ENCODE data around the gene GNAS-AS1. TPM values are rescaled to one million over a fixed set of nuclear protein-coding genes. Genes with fewer than 3 reads are reported as not detected.
A peak's percentile ranks its signal among the peaks of the same experiment; 100 is the strongest.

The GNAS-AS1 gene
- total RNA-seq, 2 donors from 2014 or later, result not detected

- no peak for DNase-seq (ENCODE audit: low spot score)
- intact Hi-C loops (cut with DNase I), result no loop called here
Observed at GRCh38 chr20:58889334-58889760, 38.6 kb upstream of the GNAS-AS1 start.

GRCh38 chr20:58888521-58889333 is 38.0 kb upstream of the GNAS-AS1 start:
- DNase-seq (ENCODE audit: low spot score), result peak; percentile 95
- intact Hi-C loops (cut with DNase I), result no loop called here

- DNase-seq (ENCODE audit: low spot score), result no peak
- intact Hi-C loops (cut with DNase I), result no loop called here
Observed at GRCh38 chr20:58888103-58888502, 37.4 kb upstream of the GNAS-AS1 start.

GRCh38 chr20:58886546-58886945 is 35.8 kb upstream of the GNAS-AS1 start:
- DNase-seq (ENCODE audit: low spot score), result no peak
- intact Hi-C loops (cut with DNase I), result no loop called here

- no peak for DNase-seq (ENCODE audit: low spot score)
- intact Hi-C loops (cut with DNase I), result no loop called here
Observed at GRCh38 chr20:58884966-58885365, 34.3 kb upstream of the GNAS-AS1 start.

- intact Hi-C loops (cut with DNase I), result no loop called here
- no peak for DNase-seq (ENCODE audit: low spot score)
Observed at GRCh38 chr20:58883241-58883691, 32.6 kb upstream of the GNAS-AS1 start.

GRCh38 chr20:58882704-58883089 is 32.0 kb upstream of the GNAS-AS1 start:
- intact Hi-C loops (cut with DNase I), result no loop called here

GRCh38 chr20:58880994-58881752 is 30.5 kb upstream of the GNAS-AS1 start:
- no peak for DNase-seq (ENCODE audit: low spot score)
- intact Hi-C loops (cut with DNase I), result no loop called here

More at GRCh38 chr20:58882704-58883089, 32.0 kb upstream of the GNAS-AS1 start:
- no peak for DNase-seq (ENCODE audit: low spot score)

- intact Hi-C loops (cut with DNase I), result no loop called here
- DNase-seq (ENCODE audit: low spot score), result no peak
Observed at GRCh38 chr20:58880441-58880840, 29.7 kb upstream of the GNAS-AS1 start.

GRCh38 chr20:58878399-58878798 is 27.7 kb upstream of the GNAS-AS1 start:
- intact Hi-C loops (cut with DNase I), result no loop called here
- DNase-seq (ENCODE audit: low spot score), result no peak

GRCh38 chr20:58877976-58878360 is 27.3 kb upstream of the GNAS-AS1 start:
- no peak for DNase-seq (ENCODE audit: low spot score)
- intact Hi-C loops (cut with DNase I), result no loop called here

GRCh38 chr20:58877050-58877975 is 26.6 kb upstream of the GNAS-AS1 start:
- intact Hi-C loops (cut with DNase I), result no loop called here
- DNase-seq (ENCODE audit: low spot score), result no peak

GRCh38 chr20:58876437-58876836 is 25.7 kb upstream of the GNAS-AS1 start:
- no peak for DNase-seq (ENCODE audit: low spot score)
- intact Hi-C loops (cut with DNase I), result no loop called here

GRCh38 chr20:58875541-58876134 is 24.9 kb upstream of the GNAS-AS1 start:
- no peak for DNase-seq (ENCODE audit: low spot score)
- intact Hi-C loops (cut with DNase I), result no loop called here

- DNase-seq (ENCODE audit: low spot score), result no peak
- intact Hi-C loops (cut with DNase I), result no loop called here
Observed at GRCh38 chr20:58875111-58875510, 24.4 kb upstream of the GNAS-AS1 start.

GRCh38 chr20:58874469-58874868 is 23.8 kb upstream of the GNAS-AS1 start:
- intact Hi-C loops (cut with DNase I), result loop anchor here in 1 of 2 donors (5.0 kb wide), 1 partner anchor 348 kb away; no protein-coding TSS in a partner anchor
- no peak for DNase-seq (ENCODE audit: low spot score)

- intact Hi-C loops (cut with DNase I), result loop anchor here in 1 of 2 donors (5.0 kb wide), 1 partner anchor 351 kb away; no protein-coding TSS in a partner anchor
- no peak for DNase-seq (ENCODE audit: low spot score)
Observed at GRCh38 chr20:58871533-58872102, 20.9 kb upstream of the GNAS-AS1 start.

- intact Hi-C loops (cut with DNase I), result loop anchor here in 1 of 2 donors (5.0 kb wide), 1 partner anchor 352 kb away; no protein-coding TSS in a partner anchor
- DNase-seq (ENCODE audit: low spot score), result peak; percentile 84
Observed at GRCh38 chr20:58870293-58871014, 19.8 kb upstream of the GNAS-AS1 start.

Data from posterior vena cava (tissue), 2 donors.